T-helper 9 cell (primary cell): ENCODE data around the gene PLEKHA6.

ENCODE experiments used
- DNase-seq: peaks from one replicate; pipeline ENCODE4 v3.0.0-alpha.2; 2020

Gene PLEKHA6

DNA sequence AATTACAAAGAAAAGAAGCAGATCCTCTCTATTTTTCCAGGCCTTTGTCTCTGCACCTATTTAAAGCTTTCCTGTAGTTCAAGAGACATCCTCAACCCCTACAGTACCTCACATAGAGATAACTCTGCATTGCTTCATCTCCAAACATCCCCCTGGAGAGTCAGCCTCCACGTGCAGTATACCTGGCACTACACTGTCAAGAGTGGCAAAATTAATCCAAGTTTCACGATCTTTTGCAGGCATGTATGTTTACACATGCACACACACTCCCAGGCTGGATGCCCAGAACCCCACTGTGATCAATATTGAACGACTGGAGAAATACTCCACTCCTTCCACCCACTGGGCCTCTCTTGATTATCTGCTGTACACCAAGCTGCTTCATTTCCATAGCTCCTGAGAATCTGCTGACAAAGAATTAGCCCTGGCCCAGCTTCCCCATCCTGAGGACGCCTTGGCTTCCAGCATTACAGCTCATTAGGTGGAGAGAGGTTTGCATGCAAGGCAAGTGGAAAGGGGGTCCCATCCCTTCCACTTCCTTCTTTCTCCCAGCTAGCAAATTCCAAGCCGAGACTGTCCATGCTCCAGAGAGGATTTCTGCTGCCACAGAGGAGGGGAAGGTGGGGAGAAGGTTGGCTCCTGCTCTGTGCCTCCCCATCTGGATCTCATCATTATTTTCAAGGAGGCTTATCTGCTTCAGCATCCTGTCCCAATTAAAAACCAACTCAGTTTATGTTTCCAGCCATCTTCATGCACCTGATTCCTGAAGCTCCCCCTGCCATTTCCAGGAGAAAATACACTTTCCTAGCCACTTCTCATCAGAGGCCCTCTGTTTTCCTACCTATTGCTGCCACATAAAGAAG lies 79.4 kb downstream of the PLEKHA6 start:
- DNase-seq = no peak

DNA sequence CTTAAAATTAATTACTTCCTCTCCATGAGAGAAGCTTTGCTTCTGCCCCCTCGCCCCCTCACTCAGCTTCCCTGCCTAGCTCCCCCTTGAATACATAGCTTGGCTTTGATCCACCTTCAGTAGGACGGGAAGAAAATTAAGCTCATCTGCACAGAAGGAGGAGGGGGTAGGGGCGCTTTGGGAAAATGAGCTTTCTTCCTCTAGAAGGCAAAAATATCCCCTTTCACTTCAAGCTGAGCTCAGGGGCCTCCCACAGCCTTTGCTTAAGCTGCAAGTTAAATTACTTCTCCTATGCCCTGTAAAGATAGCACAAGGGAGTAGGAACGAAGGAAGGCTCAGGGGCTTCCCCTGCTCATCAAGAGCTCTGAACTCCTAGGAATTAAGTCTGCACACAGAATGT lies 80.8 kb downstream of the PLEKHA6 start:
- DNase-seq = no peak

DNA sequence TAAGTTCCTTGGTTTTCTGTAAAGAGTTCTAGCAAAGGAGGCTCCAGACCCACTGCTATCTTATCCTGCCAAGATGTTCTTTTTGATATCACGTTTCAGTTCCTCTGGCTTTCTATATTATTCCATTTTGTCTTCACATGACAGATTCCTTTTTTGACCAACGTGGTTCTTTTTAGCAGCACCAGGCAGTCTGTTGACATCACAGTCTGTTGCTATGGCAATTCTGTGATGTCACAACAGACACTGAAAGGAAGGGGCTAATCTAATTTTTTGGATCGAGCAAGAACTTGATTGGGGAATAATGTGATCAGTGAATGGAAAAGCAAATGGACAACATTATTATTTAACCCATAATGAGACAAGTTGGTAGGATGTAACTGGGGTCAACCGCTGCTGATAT lies 81.5 kb downstream of the PLEKHA6 start:
- DNase-seq = no peak

DNA sequence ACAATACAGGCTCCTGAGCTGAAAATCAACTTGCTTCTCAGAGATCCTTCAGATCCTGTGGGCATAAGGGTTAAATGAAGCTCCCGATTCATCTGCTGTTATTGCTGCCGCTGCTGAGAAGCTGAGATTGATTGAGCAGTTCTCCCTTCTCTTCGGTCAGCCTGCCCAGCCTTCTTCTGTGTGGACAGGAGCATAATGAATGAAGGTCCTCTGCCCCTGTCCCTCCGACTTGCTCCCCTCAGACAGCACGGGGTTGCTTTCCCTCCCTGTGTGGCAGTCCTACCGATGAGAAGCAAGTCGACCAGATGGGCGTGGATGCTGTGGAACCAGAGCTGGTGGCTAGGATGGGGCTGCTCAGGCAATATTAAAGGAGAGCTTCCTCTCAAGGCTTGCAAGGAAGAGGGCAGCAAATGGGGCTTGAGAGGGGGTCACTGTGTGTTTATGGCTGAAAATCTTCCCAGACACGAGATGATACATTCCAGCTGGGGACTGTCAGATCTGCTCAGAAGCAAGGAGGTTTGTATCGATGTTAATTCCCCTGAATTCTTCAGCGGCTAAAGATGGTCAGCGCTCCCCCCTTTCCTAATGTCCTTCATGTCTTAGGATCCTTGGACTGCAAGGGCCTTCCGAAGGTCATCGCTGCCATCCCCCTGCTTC lies 82.0 kb downstream of the PLEKHA6 start:
- DNase-seq = no peak

DNA sequence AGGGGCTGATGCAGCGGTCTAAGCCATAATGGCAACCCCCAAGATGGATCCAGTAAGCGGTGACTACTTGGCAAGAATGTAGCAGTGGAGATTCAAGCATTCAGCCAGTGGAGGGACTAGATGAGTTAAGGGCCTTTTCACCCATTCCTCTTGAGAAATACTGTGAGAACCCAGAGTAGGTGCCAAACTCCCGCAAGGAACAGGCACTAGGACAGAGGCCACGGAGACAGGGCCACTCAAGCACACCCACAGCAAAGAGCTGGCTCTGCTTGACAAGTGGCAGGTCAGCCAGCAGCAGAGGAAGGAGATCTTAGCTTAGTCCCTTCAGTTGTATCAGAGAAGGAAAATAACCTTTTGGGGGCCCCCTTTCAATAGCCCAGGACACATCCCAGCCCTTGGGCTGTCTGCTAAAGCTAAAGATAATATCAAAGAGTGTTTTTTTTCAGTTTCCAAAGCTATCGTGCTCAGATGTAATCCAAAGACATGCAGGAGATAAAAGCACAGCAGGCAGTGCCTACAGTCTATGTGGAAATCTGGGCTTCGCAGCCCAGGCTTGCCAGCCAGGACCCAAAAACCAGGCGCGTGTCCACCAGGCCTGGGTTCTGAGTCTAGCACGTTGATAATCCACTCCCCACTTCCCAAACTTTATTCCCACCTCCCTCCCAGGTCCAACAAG lies 83.9 kb downstream of the PLEKHA6 start:
- no peak for DNase-seq

DNA sequence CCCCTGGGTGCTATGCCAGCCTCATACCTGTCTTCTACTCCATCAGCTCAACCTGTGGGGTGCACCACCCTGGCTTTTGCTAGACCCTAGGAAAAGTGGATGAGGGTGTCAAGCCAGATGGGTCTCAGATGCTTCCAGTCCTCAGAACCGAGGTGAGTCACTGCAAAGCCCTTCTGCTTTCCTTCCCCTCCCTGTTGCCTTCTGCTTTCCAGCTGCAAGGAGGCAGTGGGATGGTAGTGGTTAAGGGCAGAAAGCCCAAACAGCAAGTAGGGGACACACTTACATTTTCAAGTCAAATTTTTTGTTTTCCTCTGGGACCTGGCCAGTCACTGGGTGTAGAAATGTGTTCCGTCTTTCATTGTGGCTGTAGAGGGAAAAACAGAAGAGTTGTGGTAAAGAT lies 85.3 kb downstream of the PLEKHA6 start:
- DNase-seq = no peak

DNA sequence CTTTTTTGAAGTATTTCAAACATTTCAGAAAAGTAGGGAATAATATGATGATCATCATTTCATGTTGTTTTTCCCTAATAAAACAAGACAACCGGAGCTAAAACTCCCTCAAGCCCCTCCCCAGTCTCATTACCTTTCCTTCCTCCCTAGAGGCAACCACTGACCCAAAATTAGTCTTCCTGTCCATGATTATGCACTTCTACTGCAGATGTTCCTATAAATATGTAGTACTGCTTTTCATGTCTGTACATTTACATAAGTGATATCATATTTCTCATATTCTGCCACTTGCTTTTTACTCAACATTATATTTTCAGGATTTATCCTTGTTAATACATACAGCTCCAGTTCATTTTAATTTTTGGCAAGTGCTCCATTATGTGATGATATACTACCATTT lies 87.2 kb downstream of the PLEKHA6 start:
- no peak for DNase-seq

DNA sequence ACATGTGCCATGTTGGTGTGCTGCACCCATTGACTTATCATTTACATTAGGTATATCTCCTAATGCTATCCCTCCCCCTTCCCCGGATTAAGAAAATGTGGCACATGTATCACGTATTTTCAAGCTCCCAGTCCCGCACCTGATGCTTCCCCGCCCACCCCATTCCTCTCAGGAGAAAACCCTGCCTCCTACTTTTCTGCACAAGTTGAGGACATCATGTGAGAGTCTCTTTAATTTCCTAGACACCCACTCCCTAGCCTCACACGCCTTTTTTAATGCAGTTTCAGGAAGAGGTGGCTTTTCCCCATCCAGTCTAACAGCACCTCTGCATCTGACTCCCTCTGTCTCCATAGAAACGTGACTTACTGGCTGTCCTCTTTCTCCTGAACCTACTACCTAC lies 87.8 kb downstream of the PLEKHA6 start:
- DNase-seq = no peak

DNA sequence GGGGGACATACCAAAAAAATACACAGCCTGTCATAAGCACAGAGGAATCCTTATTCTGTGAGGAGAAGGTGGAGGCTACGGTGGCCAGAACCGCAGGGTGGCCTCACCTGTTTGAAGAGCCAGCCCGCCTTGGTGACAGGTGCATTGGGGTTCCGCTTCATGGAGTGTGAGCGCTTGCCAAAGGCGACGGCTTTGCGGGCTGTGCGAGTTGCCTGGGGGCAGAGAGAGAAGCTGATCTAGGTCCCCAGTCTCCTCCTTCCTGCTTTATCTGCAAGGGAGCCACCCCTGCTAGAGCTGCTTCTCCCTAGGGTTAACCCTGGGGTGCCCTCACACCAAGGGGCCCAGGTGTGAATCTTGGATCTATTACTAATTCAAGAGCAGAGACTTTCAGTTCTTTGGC lies 91.6 kb downstream of the PLEKHA6 start:
- DNase-seq = no peak

DNA sequence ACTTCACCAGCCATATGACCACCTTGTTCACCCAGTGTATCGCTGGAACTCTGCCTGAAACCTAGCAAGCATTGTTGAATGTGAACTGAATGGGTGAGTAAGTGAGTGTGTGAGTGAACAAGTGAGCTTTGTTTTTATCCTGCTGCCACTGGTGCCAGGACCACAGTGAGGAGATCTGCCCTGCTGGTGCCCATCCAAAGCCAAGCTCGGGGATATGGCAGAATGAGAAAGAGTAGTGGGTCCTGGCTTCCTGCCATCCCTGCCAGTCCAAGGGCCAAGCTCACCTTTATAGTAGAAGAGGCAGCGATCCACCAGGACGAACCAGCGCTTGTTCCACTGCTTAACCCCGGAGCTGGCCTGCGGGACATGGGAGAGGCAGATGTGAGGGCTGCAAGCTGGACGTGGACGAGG lies 92.5 kb downstream of the PLEKHA6 start:
- no peak for DNase-seq

DNA sequence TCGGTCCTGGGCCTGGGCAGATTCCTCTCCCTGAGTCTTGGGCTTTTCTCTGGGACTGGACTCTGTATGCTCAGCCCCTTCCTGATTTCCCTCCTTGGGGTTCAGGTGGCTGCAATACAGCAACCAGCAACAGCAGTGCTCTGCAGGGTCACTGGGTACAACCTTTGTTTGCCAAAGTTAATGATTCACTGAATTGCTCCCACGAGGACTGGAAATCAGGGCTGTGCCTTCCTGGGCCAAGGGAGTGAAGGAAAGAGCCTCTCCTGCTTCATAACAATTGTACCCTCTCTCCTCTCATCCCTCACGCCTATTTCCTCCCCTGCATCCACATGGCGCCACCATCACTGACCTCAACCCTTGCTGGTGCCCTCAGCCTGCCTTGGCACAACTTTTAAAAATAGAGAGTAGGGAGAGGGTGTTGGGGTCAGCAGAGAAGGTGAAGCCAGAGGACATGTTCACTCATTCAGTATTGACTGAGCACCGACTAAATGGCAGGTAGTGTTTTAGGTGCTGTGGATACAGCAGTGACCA lies 93.2 kb downstream of the PLEKHA6 start:
- no peak for DNase-seq

DNA sequence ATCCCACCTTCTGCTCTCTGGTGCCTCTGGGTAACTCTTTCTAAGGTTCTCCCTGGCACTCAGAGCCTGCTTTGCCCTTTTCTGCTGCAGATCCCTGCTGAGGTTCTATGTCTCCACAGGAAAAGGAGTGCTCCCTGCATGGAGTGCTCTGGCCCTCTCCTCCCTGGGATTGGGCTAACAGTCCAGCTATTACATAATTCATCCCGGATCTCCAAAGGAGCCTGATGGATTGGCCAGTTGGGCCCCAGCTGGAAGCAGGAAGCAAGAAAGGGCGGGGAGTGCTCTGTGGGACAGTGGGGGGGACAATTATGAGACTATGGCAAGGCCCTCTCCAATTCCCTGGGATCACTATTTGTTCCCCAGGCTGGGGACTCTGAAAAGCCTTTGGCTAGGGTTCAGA lies 94.1 kb downstream of the PLEKHA6 start:
- no peak for DNase-seq

DNA sequence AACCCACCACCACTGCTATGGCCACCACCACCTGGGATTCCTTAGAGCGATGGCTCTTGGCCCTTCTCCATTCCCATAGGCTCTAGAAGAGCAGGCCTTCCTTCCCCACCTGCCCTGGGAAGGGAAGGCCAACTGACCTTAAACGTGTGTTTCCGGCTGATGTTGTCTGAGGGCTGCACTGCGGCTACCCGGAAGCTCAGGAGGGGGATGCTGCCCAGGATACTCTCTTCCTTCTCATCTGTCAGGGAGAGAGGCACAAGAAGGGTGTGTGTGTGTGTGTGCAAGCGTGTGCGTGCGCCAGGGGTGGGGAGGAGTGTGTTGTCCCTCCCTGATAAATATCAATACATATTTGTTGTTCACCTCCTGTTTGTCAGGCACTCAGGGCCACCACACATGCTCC lies 94.9 kb downstream of the PLEKHA6 start:
- no peak for DNase-seq

DNA sequence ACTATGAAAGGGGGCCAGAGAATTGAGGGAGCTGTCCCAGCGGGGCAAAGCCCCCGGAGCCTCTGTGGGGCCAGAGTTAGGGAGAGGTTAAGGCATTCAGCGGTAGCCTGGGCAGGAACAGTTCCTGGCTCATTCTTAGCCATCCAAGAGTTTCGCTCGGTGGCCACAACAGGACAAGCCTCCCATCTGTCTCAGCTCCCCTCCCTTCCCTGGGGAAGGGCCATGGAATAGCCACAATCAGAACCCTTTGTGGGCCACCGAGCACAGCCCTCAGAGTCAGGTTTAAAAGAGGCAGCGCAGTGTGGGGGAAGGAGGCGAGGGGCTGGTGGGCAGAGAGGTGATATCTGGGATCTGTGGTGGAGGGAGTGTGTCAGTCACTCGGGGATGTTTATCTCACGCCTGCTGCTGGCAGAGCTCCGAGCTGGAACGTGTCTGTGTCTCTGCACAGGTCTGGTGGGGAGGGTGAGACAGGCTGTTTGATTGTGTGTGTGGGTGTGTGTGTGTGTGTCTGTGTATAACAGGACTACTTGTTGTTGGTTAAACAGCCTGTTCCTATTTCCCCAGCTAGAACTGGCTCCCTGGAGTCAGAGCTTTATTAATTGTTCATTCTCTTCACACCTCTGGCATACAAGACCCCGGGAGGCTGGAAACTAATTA lies 96.3 kb downstream of the PLEKHA6 start:
- no peak for DNase-seq

DNA sequence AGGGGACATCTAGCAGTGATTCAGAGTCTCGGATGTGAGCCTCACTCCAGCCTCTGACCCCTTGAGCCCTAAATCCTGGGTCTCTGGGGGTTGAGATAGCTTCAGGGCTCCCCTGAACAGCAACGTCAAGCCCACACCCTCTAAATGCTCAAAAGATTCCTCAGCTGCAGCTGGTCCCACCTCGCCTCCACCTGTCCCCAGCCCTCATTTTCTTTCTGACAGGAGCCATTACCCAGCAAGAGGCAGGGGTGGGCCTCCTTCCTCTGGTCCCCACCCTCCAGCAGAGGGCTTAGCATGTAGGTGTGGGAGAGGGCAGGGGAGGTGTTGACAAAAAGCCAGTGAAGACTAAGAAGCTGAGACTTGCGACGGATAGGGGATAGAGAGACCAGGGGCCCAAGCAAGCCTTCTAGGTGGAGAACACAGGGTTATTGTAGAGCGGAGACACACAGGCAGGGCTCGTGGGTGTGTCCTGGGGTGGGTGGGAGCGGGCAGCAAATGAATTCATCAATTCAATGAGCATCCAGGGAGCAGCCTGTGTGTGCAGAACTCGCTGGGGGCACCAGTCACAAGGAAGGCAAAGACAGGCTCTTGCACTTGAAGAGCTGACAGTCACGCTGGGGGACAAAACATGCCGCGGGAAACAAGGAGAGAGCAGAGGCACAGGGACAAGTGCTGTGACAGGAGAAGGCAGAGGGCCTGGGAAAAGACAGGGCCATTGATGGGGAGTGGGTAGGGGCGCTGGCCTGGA lies 97.0 kb downstream of the PLEKHA6 start:
- DNase-seq = no peak

DNA sequence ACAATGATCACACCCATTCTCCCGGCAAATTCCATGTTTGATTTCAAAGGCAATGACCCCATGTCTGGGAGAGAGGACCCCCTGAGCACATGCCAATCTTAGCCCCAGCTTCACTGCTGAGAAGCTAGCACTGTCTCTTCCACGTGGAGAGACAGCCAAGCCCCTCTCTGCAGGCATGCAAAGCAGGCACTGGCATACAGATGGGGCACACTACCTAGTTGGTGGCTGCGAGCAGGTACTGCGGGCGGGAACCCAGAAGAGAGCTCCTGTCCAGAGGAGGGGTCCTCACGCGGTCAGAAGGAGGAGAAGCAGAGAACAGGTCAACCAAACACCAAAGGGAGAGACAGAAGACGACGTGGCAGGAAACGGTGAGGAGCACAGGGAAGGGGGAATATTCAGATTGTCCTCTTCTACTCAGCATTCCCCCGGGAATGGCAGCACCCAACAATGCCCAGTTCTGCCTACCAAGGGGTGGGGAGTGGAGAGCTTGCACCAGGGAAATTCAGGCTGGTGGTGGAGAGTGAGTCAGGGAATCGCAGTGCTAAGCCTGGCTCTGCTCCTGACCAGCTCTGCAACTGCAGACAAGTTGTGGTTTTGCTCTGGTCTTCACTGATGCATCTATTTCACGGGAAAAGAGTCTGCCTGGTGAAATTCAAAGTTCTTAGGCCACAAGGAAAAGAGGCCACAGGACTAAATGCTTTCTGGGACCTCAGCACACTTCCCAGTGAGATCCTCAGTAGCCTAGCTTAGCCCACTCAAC lies 97.8 kb downstream of the PLEKHA6 start:
- DNase-seq = no peak

DNA sequence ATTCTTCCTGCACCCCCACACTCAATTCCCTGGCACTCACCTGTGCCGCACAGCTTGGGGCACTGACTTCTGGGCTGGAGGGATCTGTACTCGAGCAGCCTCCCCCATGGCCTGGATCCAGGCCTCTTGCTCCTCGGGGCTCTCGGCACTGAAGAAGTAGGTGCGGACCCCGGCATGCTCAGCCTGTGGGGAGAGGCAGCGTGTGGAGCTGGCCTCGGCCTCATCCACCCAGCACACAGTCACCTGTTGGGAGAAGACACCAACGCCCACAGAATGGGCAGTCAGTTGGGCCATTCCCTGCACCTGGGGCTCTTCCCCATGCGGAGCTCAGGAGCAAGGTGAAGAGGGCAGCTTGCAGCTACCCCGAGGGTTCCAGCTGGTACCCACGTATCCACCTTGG lies 98.5 kb downstream of the PLEKHA6 start:
- no peak for DNase-seq

DNA sequence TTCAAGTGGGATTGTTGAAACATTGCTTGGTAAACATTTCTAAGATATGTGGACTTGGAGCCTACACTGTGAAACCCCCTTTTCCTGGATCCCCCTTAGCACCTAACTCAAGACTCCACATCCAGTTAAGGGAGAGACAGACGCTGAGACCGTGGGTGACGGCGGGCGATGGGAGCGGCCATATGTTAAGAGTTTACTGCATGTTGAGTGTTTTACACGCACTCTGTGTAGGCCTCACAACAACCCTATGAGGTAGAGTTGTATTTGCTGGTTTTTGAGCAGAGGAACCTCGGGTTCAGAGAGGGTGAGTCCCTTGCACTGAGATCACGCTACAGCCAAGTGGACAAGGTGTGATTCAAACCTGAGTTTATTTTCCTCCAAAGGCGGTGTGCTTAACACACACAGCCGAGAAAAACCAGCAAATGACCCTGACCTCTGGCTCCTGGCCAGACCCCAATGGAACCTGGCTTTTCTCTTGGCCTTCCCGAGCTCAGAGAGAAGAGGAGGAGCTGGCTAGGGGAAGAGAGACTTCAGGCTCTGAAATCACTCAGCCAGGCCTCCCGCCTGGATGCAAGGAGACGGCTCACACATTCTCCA lies 99.0 kb downstream of the PLEKHA6 start:
- no peak for DNase-seq

DNA sequence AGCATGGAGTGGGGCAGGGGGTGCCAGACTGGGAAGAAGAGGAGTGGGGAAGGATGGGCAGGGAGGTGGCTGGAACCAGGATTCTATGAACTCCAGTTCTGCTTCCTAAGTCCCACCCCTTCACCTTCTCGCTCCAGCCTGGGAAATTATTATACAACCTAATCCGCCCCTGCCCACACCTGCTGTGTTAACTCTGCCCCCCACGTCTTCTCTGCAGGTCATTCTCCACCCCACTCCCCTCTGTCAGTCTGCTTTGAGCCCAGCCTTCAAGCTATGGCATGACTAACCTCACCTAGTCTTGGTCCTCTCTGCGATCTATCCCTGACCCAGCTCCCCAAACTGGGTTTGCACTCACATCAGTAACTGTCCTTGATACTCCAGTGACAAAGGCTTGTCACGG lies 99.9 kb downstream of the PLEKHA6 start:
- no peak for DNase-seq

DNA sequence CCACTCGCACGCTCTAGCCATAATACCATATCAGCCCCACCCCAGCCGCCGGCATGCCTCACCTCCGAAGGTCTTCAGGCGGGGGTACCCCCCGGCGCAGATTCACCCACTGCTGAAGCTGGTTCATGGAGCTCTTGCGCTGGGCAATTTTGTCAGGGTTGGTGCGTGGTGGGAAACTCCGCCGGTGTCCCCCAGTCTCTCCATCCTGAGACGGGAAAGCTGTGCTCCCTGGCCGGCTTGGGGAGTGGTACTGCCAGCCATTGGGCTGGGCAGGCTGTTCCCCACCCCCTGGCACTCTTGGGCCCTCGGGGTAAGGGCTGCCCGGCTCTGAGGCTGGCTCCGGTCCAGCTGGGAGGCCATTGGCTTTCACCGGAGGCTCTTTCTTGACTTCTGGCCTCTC lies 100.5 kb downstream of the PLEKHA6 start:
- DNase-seq = no peak
